Trophoblast cell (in vitro differentiated cells and primary cell): Measurements from ENCODE around the gene RXRG.

Experiments
- DNase-seq, 2 donors: peaks; one replicate each; pipeline ENCODE4 v3.0.0-alpha.2; 2016
- H2AFZ ChIP-seq: 2 replicates; pipeline ENCODE4 v1.6.1; 2013; ENCODE audit warnings: low read length, moderate library complexity, mild to moderate bottlenecking; ENCODE audit not compliant: insufficient read depth, poor library complexity
- H2AK5ac ChIP-seq: 2 replicates; pipeline ENCODE4 v1.6.1; 2013; ENCODE audit warnings: mild to moderate bottlenecking, low read length
- H2BK120ac ChIP-seq: 2 replicates; pipeline ENCODE4 v1.6.1; 2013; ENCODE audit warnings: low read length, mild to moderate bottlenecking, moderate library complexity; ENCODE audit not compliant: insufficient read depth, poor library complexity
- H2BK12ac ChIP-seq: 2 replicates; pipeline ENCODE4 v1.6.1; 2013; ENCODE audit warnings: mild to moderate bottlenecking, low read length, moderate library complexity
- H2BK5ac ChIP-seq: 2 replicates; pipeline ENCODE4 v1.6.1; 2013; ENCODE audit warnings: low read length, low read depth, moderate library complexity, mild to moderate bottlenecking; ENCODE audit not compliant: poor library complexity
- H3K14ac ChIP-seq: 2 replicates; pipeline ENCODE4 v1.6.1; 2013; ENCODE audit warnings: mild to moderate bottlenecking, low read length
- H3K18ac ChIP-seq: 2 replicates; pipeline ENCODE4 v1.6.1; 2013; ENCODE audit warnings: mild to moderate bottlenecking, low read length
- H3K23ac ChIP-seq: 2 replicates; pipeline ENCODE4 v1.6.1; 2013; ENCODE audit warnings: low read length
- H3K27ac ChIP-seq: 2 replicates; pipeline ENCODE4 v1.5.1; 2013; ENCODE audit warnings: low read depth, mild to moderate bottlenecking, inconsistent platforms, low read length, moderate library complexity
- H3K27me3 ChIP-seq: 2 replicates; pipeline ENCODE4 v1.6.1; 2013; ENCODE audit warnings: inconsistent platforms, mild to moderate bottlenecking, low read length, moderate library complexity; ENCODE audit not compliant: insufficient read depth
- H3K36me3 ChIP-seq, 2 experiments: 1 replicate in 1 of 2; 2 replicates in 1 of 2; pipeline ENCODE4 v1.6.1; 2013; ENCODE audit warnings: low read length in 2 of 2, mild to moderate bottlenecking in 2 of 2, moderate library complexity in 1 of 2; ENCODE audit not compliant: insufficient read depth in 2 of 2, control insufficient read depth in 1 of 2
- H3K4ac ChIP-seq: 2 replicates; pipeline ENCODE4 v1.6.1; 2013; ENCODE audit warnings: low read depth, mild to moderate bottlenecking, low read length, moderate library complexity
- H3K4me1 ChIP-seq, 2 experiments: 1 replicate in 1 of 2; 2 replicates in 1 of 2; pipeline ENCODE4 v1.6.1; 2013; ENCODE audit warnings: low read length in 2 of 2, mild to moderate bottlenecking in 2 of 2, moderate library complexity in 1 of 2; ENCODE audit not compliant: insufficient read depth in 2 of 2, control insufficient read depth in 1 of 2
- H3K4me2 ChIP-seq: 2 replicates; pipeline ENCODE4 v1.6.1; 2013; ENCODE audit warnings: inconsistent platforms, mild to moderate bottlenecking, low read length, moderate library complexity
- H3K4me3 ChIP-seq: 2 replicates; pipeline ENCODE4 v1.5.1; 2013; ENCODE audit warnings: mild to moderate bottlenecking, low read depth, low read length, inconsistent platforms
- H3K79me1 ChIP-seq: one replicate; pipeline ENCODE4 v1.6.1; 2013; ENCODE audit warnings: low read length
- H3K79me2 ChIP-seq: 2 replicates; pipeline ENCODE4 v1.6.1; 2013; ENCODE audit warnings: low read length, mild to moderate bottlenecking; ENCODE audit not compliant: control insufficient read depth, insufficient read depth, poor library complexity
- H3K9ac ChIP-seq: 2 replicates; pipeline ENCODE4 v1.6.1; 2013; ENCODE audit warnings: mild to moderate bottlenecking, low read length
- H3K9me3 ChIP-seq: 2 replicates; pipeline ENCODE4 v1.6.1; 2013; ENCODE audit warnings: low read depth, mild to moderate bottlenecking, control low read depth, inconsistent platforms, low read length; ENCODE audit not compliant: insufficient read depth
- H4K12ac ChIP-seq: 2 replicates; pipeline ENCODE4 v1.6.1; 2013; ENCODE audit warnings: low read depth, mild to moderate bottlenecking, low read length, moderate library complexity
- H4K8ac ChIP-seq: 2 replicates; pipeline ENCODE4 v1.6.1; 2013; ENCODE audit warnings: low read depth, mild to moderate bottlenecking, low read length, moderate library complexity
- H4K91ac ChIP-seq: one replicate; pipeline ENCODE4 v1.6.1; 2013; ENCODE audit warnings: low read depth, mild to moderate bottlenecking, low read length, moderate library complexity
- WGBS: extraction: QIAGEN DNeasy Blood & Tissue Kit; methylation state at CpG from one replicate; pipeline ENCODE4 v1.1.7; 2013; ENCODE audit warnings: missing lambda C conversion rate; ENCODE audit not compliant: insufficient read length, insufficient coverage; ENCODE audit errors: extremely low coverage; 5-methylcytosine and 5-hydroxymethylcytosine counted together

Gene RXRG

GRCh38 chr1:165353731-165354671 is 90.9 kb downstream of the RXRG start:
- H3K79me2 ChIP-seq: no peaks in the 10 kb centered on the region
- peak overlapping the region; percentile 11 for H3K4me2 ChIP-seq
- H2AFZ ChIP-seq: no peak overlapping the region
- no peaks in the 10 kb centered on the region for H3K79me1 ChIP-seq
- H4K12ac ChIP-seq: no peak overlapping the region
- H3K4me1 ChIP-seq: peaks cover 2 to 17% of the 10 kb centered on the region in 2 experiments
- H3K27me3 ChIP-seq: peaks cover 69% of the 10 kb centered on the region
- H3K9ac ChIP-seq: no peak overlapping the region
- H3K4me3 ChIP-seq: no peak overlapping the region
- no peak for DNase-seq
- no peak overlapping the region for H3K23ac ChIP-seq
- no peak overlapping the region for H4K8ac ChIP-seq
- H3K36me3 ChIP-seq: no peaks in the 10 kb centered on the region
- no peak overlapping the region for H2AK5ac ChIP-seq
- H2BK5ac ChIP-seq: no peak overlapping the region
- no peak overlapping the region for H3K14ac ChIP-seq
- no peak overlapping the region for H3K4ac ChIP-seq
- H3K27ac ChIP-seq: no peak overlapping the region
- H3K18ac ChIP-seq: no peak overlapping the region
- peaks cover 4% of the 10 kb centered on the region for H3K9me3 ChIP-seq
- no peak overlapping the region for H4K91ac ChIP-seq
- no peak overlapping the region for H2BK120ac ChIP-seq
- H2BK12ac ChIP-seq: no peak overlapping the region
- no CpG with 5 or more reads among the region's 52 CpGs for WGBS

GRCh38 chr1:165352442-165353293 is 92.3 kb downstream of the RXRG start:
- Histone ChIP-seq H3K4ac (no peak overlapping the region), H3K4me1 (peaks cover 2 to 17% of the 10 kb centered on the region in 2 experiments), H3K27ac (no peak overlapping the region), H4K91ac (no peak overlapping the region), H3K23ac (no peak overlapping the region), H3K9me3 (peaks cover 4% of the 10 kb centered on the region), H3K9ac (no peak overlapping the region), H3K18ac (no peak overlapping the region), H2BK12ac (no peak overlapping the region), H3K4me3 (peak overlapping the region; percentile 54), H3K27me3 (peaks cover 64% of the 10 kb centered on the region), H2AK5ac (no peak overlapping the region), H3K79me2 (no peaks in the 10 kb centered on the region), H4K8ac (no peak overlapping the region), H3K4me2 (peak overlapping the region; percentile 35), H3K14ac (no peak overlapping the region), H2BK5ac (no peak overlapping the region), H2BK120ac (no peak overlapping the region), H3K36me3 (no peaks in the 10 kb centered on the region), H2AFZ (no peak overlapping the region), H4K12ac (no peak overlapping the region), H3K79me1 (no peaks in the 10 kb centered on the region)
- DNase-seq: no peak
- WGBS: no CpG with 5 or more reads among the region's 59 CpGs

- no peak overlapping the region for H3K23ac ChIP-seq
Observed at GRCh38 chr1:165351863-165352441, 93.0 kb downstream of the RXRG start.

More at GRCh38 chr1:165351863-165352441, 93.0 kb downstream of the RXRG start:
- peak overlapping the region; percentile 35 for H3K4me2 ChIP-seq
- no peaks in the 10 kb centered on the region for H3K79me2 ChIP-seq
- no CpG with 5 or more reads among the region's 20 CpGs for WGBS
- H3K4me1 ChIP-seq: peaks cover 2 to 17% of the 10 kb centered on the region in 2 experiments
- H2AFZ ChIP-seq: no peak overlapping the region
- no peak overlapping the region for H2AK5ac ChIP-seq
- H4K8ac ChIP-seq: no peak overlapping the region
- no peaks in the 10 kb centered on the region for H3K79me1 ChIP-seq
- no peak overlapping the region for H3K4ac ChIP-seq
- H4K91ac ChIP-seq: no peak overlapping the region
- no peak overlapping the region for H3K27ac ChIP-seq
- no peak overlapping the region for H3K18ac ChIP-seq
- peak overlapping the region; percentile 54 for H3K4me3 ChIP-seq
- H3K27me3 ChIP-seq: peaks cover 56% of the 10 kb centered on the region
- no peaks in the 10 kb centered on the region for H3K36me3 ChIP-seq
- no peak overlapping the region for H3K14ac ChIP-seq
- no peak overlapping the region for H4K12ac ChIP-seq
- H2BK120ac ChIP-seq: no peak overlapping the region
- no peak overlapping the region for H2BK5ac ChIP-seq
- no peak for DNase-seq
- no peak overlapping the region for H2BK12ac ChIP-seq
- H3K9me3 ChIP-seq: peaks cover 4% of the 10 kb centered on the region
- no peak overlapping the region for H3K9ac ChIP-seq
